H9 (cell line): ENCODE results near the gene AQP5. TPM values are rescaled to one million over a fixed set of nuclear protein-coding genes. Genes with fewer than 3 reads are reported as not detected.

Experiments used
- DNase-seq: peaks from one replicate; pipeline ENCODE4 v3.0.0-alpha.2; 2017
- H2AFZ ChIP-seq: one replicate; pipeline ENCODE4 v1.6.1; 2013; ENCODE audit warnings: mild to moderate bottlenecking, low read length, control low read depth, moderate library complexity
- H2AK5ac ChIP-seq: 2 replicates; pipeline ENCODE4 v1.6.1; 2013; ENCODE audit warnings: low read length, control low read depth, mixed read lengths; ENCODE audit not compliant: insufficient read length
- H2BK120ac ChIP-seq: one replicate; pipeline ENCODE4 v1.6.1; 2013; ENCODE audit warnings: low read depth, mild to moderate bottlenecking, low read length, control low read depth, inconsistent platforms; ENCODE audit not compliant: poor library complexity, severe bottlenecking
- H2BK12ac ChIP-seq: 2 replicates; pipeline ENCODE4 v1.6.1; 2013; ENCODE audit warnings: low read length, control low read depth, mixed read lengths, low read depth; ENCODE audit not compliant: insufficient read length
- H2BK15ac ChIP-seq: 2 replicates; pipeline ENCODE4 v1.6.1; 2013; ENCODE audit warnings: low read depth, low read length, control low read depth
- H2BK20ac ChIP-seq: one replicate; pipeline ENCODE4 v1.6.1; 2013; ENCODE audit warnings: low read depth, mild to moderate bottlenecking, low read length, control low read depth, inconsistent platforms; ENCODE audit not compliant: poor library complexity, severe bottlenecking
- H2BK5ac ChIP-seq: 2 replicates; pipeline ENCODE4 v1.6.1; 2013; ENCODE audit warnings: low read length, control low read depth, mixed read lengths; ENCODE audit not compliant: insufficient read length
- H3K14ac ChIP-seq: 2 replicates; pipeline ENCODE4 v1.6.1; 2013; ENCODE audit warnings: low read length, control low read depth; ENCODE audit not compliant: insufficient read depth
- H3K18ac ChIP-seq: 2 replicates; pipeline ENCODE4 v1.6.1; 2013; ENCODE audit warnings: low read depth, mild to moderate bottlenecking, mixed read lengths, low read length, control low read depth; ENCODE audit not compliant: insufficient read length
- H3K23ac ChIP-seq: 2 replicates; pipeline ENCODE4 v1.6.1; 2013; ENCODE audit warnings: low read length, control low read depth, mixed read lengths, low read depth; ENCODE audit not compliant: insufficient read length
- H3K23me2 ChIP-seq: 2 replicates; pipeline ENCODE4 v1.6.1; 2013; ENCODE audit warnings: low read depth, mild to moderate bottlenecking, mixed read lengths, low read length, control low read depth; ENCODE audit not compliant: insufficient read length, poor library complexity, severe bottlenecking
- H3K27ac ChIP-seq: 2 replicates; pipeline ENCODE4 v1.5.1; 2013; ENCODE audit warnings: low read length, control low read depth, mixed read lengths, low read depth; ENCODE audit not compliant: insufficient read length
- H3K27me3 ChIP-seq: 2 replicates; pipeline ENCODE4 v1.6.1; 2013; ENCODE audit warnings: low read length, control low read depth, inconsistent platforms; ENCODE audit not compliant: insufficient read depth
- H3K4ac ChIP-seq: 2 replicates; pipeline ENCODE4 v1.6.1; 2013; ENCODE audit warnings: low read depth, mild to moderate bottlenecking, control low read depth, inconsistent platforms, low read length, moderate library complexity
- H3K4me1 ChIP-seq: 2 replicates; pipeline ENCODE4 v1.6.1; 2013; ENCODE audit warnings: low read length, control low read depth, inconsistent platforms; ENCODE audit not compliant: insufficient read depth
- H3K4me2 ChIP-seq: 2 replicates; pipeline ENCODE4 v1.6.1; 2013; ENCODE audit warnings: low read length, control low read depth, mixed read lengths; ENCODE audit not compliant: insufficient read length, insufficient read depth
- H3K56ac ChIP-seq: 2 replicates; pipeline ENCODE4 v1.6.1; 2013; ENCODE audit warnings: low read depth, mild to moderate bottlenecking, mixed read lengths, low read length, control low read depth; ENCODE audit not compliant: insufficient read length
- H3K79me1 ChIP-seq: 2 replicates; pipeline ENCODE4 v1.6.1; 2013; ENCODE audit warnings: low read depth, mild to moderate bottlenecking, moderate library complexity, low read length, control low read depth, inconsistent platforms; ENCODE audit not compliant: insufficient read depth, poor library complexity, severe bottlenecking
- H3K79me2 ChIP-seq: 2 replicates; pipeline ENCODE4 v1.6.1; 2013; ENCODE audit warnings: low read length, control low read depth, inconsistent platforms; ENCODE audit not compliant: insufficient read depth
- H3K9ac ChIP-seq: 2 replicates; pipeline ENCODE4 v1.6.1; 2013; ENCODE audit warnings: low read length, control low read depth, mixed read lengths; ENCODE audit not compliant: insufficient read length; ENCODE audit errors: extremely low read depth
- H3K9me3 ChIP-seq: one replicate; pipeline ENCODE4 v1.6.1; 2013; ENCODE audit warnings: low read depth, low read length, inconsistent platforms; ENCODE audit not compliant: control insufficient read depth
- H3T11ph ChIP-seq: one replicate; pipeline ENCODE4 v1.6.1; 2013; ENCODE audit warnings: mild to moderate bottlenecking, low read length, control low read depth, inconsistent platforms
- H4K20me1 ChIP-seq: one replicate; pipeline ENCODE4 v1.6.1; 2013; ENCODE audit not compliant: control insufficient read depth, insufficient read length, insufficient read depth
- H4K5ac ChIP-seq: 2 replicates; pipeline ENCODE4 v1.6.1; 2013; ENCODE audit warnings: low read depth, mild to moderate bottlenecking, mixed read lengths, low read length, control low read depth; ENCODE audit not compliant: insufficient read length
- H4K8ac ChIP-seq: replicated peaks from 2 replicates; pipeline ENCODE4 v1.6.1; 2013; ENCODE audit warnings: low read length, control low read depth, mixed read lengths, low read depth; ENCODE audit not compliant: insufficient read length
- H4K91ac ChIP-seq: 2 replicates; pipeline ENCODE4 v1.6.1; 2013; ENCODE audit warnings: low read depth, mild to moderate bottlenecking, moderate library complexity, mixed read lengths, low read length, control low read depth; ENCODE audit not compliant: insufficient read length
- H3K27ac Mint-ChIP-seq, 3 experiments: 2 replicates in 2 of 3; 3 replicates in 1 of 3; pipeline ENCODE4 v1.8.0; 2020 to 2021; ENCODE audit warnings: mixed read lengths in 3 of 3, mild to moderate bottlenecking in 1 of 3, moderate library complexity in 1 of 3
- H3K27me3 Mint-ChIP-seq: 2 replicates; pipeline ENCODE4 v1.8.0; 2021; ENCODE audit warnings: low read depth, mild to moderate bottlenecking, moderate library complexity, mixed read lengths
- H3K36me3 Mint-ChIP-seq, 3 experiments: 2 replicates in 2 of 3; 3 replicates in 1 of 3; pipeline ENCODE4 v1.8.0; 2020 to 2021; ENCODE audit warnings: low read depth in 3 of 3, mixed read lengths in 3 of 3; ENCODE audit not compliant: insufficient read depth in 1 of 3
- H3K4me1 Mint-ChIP-seq, 2 experiments: 2 replicates each; pipeline ENCODE4 v1.8.0; 2020; ENCODE audit warnings: mixed read lengths in 2 of 2
- H3K4me3 Mint-ChIP-seq, 2 experiments: 2 replicates in 1 of 2; 3 replicates in 1 of 2; pipeline ENCODE4 v1.8.0; 2020 to 2021; ENCODE audit warnings: mild to moderate bottlenecking in 2 of 2, mixed read lengths in 2 of 2, moderate library complexity in 1 of 2
- H3K9me3 Mint-ChIP-seq, 2 experiments: 2 replicates in 1 of 2; 3 replicates in 1 of 2; pipeline ENCODE4 v1.8.0; 2020; ENCODE audit warnings: mild to moderate bottlenecking in 2 of 2, mixed read lengths in 2 of 2, moderate library complexity in 1 of 2
- WGBS: extraction: QIAGEN DNeasy Blood & Tissue Kit; methylation state at CpG from one replicate; pipeline ENCODE4 v1.1.7; 2013; ENCODE audit warnings: missing lambda C conversion rate, low lambda C conversion rate, mixed read lengths; ENCODE audit not compliant: insufficient read length; ENCODE audit errors: extremely low coverage; 5-methylcytosine and 5-hydroxymethylcytosine counted together
- total RNA-seq: library from RNA; stranded (reverse); gene quantifications from 2 replicates; pipeline ENCODE4 v1.2.1, GENCODE V29; 2021
- TF ChIP-seq, protein P1 (sequence below): fragments of 200-600 bp; sonication (generic); conservative IDR thresholded peaks from 3 replicates; pipeline ENCODE4 v1.8.0; 2021; ENCODE audit warnings: antibody characterized with exemption, mild to moderate bottlenecking

Gene AQP5
- total RNA-seq, 1 experiment from 2014 or later, result 2.8 TPM

DNA sequence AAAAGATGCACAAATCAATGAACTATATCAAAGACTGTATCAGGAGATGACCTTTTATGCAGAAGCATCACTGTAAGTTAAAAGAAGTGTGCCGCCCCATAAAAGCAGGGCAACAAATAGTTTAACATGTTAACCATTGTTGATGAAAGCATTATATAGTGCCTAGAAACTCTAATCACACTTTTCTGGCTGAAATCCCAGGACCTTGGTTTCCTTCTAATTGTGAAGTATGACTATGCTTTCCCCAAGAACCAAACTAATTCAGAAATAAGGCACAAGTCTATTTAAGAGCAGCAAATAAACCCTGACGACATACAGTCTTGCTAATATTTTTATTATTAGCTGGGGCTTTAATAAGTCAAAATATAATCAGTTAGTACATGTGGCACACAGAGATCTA, 41.9 kb downstream of the AQP5 start:
- Histone ChIP-seq H3T11ph (no peak overlapping the region), H4K8ac (no peak overlapping the region), H3K4me2 (no peak overlapping the region), H3K79me1 (peaks cover 3% of the 10 kb centered on the region), H2AFZ (no peak overlapping the region), H3K79me2 (no peaks in the 10 kb centered on the region), H3K4ac (no peak overlapping the region), H3K27ac (no peak overlapping the region), H2BK12ac (no peak overlapping the region), H3K9ac (no peak overlapping the region), H3K23ac (no peak overlapping the region), H2AK5ac (no peak overlapping the region), H3K18ac (no peak overlapping the region), H2BK5ac (no peak overlapping the region), H4K91ac (no peak overlapping the region), H3K23me2 (no peaks in the 10 kb centered on the region), H2BK15ac (no peak overlapping the region), H3K56ac (no peak overlapping the region), H3K9me3 (no peaks in the 10 kb centered on the region), H3K14ac (no peak overlapping the region), H3K27me3 (no peaks in the 10 kb centered on the region), H2BK20ac (no peak overlapping the region), H4K5ac (no peak overlapping the region), H3K4me1 (no peaks in the 10 kb centered on the region), H2BK120ac (no peak overlapping the region), H4K20me1 (no peaks in the 10 kb centered on the region)
- no peaks in the 10 kb centered on the region for H3K27me3 Mint-ChIP-seq
- peaks cover 21 to 69% (median 64%) of the 10 kb centered on the region in 3 experiments; a peak in 6 of 7 replicates for H3K36me3 Mint-ChIP-seq
- H3K4me1 Mint-ChIP-seq, result no peaks in the 10 kb centered on the region
- H3K9me3 Mint-ChIP-seq, result no peaks in the 10 kb centered on the region
- H3K4me3 Mint-ChIP-seq, result no peak overlapping the region
- H3K27ac Mint-ChIP-seq, result no peak overlapping the region
- no peak for DNase-seq
- TF ChIP-seq, protein P1, sequence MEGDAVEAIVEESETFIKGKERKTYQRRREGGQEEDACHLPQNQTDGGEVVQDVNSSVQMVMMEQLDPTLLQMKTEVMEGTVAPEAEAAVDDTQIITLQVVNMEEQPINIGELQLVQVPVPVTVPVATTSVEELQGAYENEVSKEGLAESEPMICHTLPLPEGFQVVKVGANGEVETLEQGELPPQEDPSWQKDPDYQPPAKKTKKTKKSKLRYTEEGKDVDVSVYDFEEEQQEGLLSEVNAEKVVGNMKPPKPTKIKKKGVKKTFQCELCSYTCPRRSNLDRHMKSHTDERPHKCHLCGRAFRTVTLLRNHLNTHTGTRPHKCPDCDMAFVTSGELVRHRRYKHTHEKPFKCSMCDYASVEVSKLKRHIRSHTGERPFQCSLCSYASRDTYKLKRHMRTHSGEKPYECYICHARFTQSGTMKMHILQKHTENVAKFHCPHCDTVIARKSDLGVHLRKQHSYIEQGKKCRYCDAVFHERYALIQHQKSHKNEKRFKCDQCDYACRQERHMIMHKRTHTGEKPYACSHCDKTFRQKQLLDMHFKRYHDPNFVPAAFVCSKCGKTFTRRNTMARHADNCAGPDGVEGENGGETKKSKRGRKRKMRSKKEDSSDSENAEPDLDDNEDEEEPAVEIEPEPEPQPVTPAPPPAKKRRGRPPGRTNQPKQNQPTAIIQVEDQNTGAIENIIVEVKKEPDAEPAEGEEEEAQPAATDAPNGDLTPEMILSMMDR, result no peak
- WGBS, result no CpG with 5 or more reads among the region's 2 CpGs
